ENCODE data around the gene TBCK.

Gene TBCK

DNA sequence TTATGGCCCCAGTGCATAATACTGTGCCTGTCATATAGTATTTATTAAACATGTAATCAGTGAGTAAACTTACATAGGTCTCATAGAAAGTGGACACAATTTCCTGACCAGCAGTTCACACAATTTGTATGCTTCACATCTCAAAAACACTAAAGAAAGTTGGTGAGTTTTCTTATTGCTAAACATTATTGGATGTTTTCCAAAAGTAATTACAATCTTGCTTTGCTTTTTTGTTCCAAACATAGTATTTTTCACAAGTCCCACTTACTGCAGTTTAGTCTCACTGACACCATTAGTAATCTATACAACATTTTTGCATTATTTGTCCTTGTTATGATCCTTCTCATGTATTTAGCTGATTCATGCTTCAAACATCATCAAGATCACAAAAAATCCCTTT lies 132.5 kb downstream of the TBCK start:
- no peak overlapping the region for H3K4me3 ChIP-seq (ENCODE audit: low read length)
- no peak overlapping the region for H3K27ac ChIP-seq (ENCODE audit: low read length)
- H3K4me1 ChIP-seq (ENCODE audit: control insufficient read depth, insufficient read depth, low read length) = no peaks in the 10 kb centered on the region
- DNase-seq (ENCODE audit: low read depth, low spot score) = no peak
- no peaks in the 10 kb centered on the region for H3K36me3 ChIP-seq (ENCODE audit: control insufficient read depth, insufficient read depth, low read length)
- no peaks in the 10 kb centered on the region for H3K27me3 ChIP-seq (ENCODE audit: control insufficient read depth, insufficient read depth, low read length)
- H3K9me3 ChIP-seq (ENCODE audit: control insufficient read depth, insufficient read depth, low read length) = no peaks in the 10 kb centered on the region

DNA sequence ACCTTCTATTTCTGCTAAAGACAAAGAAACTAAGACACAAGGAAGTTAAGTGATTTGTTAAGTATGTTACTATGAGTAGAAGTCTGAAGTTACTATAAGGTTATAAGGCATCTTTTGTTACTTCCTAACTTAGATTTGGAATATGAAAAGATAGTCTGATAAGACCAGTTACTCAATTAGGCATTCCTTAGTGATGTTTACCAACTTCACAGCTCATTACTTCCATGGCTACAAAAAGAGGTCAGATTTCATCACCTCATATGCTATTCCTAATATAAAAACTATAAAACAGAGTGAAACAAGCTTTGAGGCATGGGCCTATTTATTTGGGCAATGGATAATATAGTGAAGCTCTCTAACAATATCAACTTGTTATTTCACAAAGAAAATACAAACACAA lies 143.1 kb downstream of the TBCK start:
- no peak for DNase-seq (ENCODE audit: low read depth, low spot score)
- H3K9me3 ChIP-seq (ENCODE audit: control insufficient read depth, insufficient read depth, low read length) = no peaks in the 10 kb centered on the region
- no peaks in the 10 kb centered on the region for H3K4me1 ChIP-seq (ENCODE audit: control insufficient read depth, insufficient read depth, low read length)
- H3K27ac ChIP-seq (ENCODE audit: low read length) = no peak overlapping the region
- H3K4me3 ChIP-seq (ENCODE audit: low read length) = no peak overlapping the region
- no peaks in the 10 kb centered on the region for H3K27me3 ChIP-seq (ENCODE audit: control insufficient read depth, insufficient read depth, low read length)
- H3K36me3 ChIP-seq (ENCODE audit: control insufficient read depth, insufficient read depth, low read length) = no peaks in the 10 kb centered on the region

- Histone ChIP-seq H3K27me3 (ENCODE audit: control insufficient read depth, insufficient read depth, low read length) (no peaks in the 10 kb centered on the region), H3K27ac (ENCODE audit: low read length) (no peak overlapping the region), H3K9me3 (ENCODE audit: control insufficient read depth, insufficient read depth, low read length) (no peaks in the 10 kb centered on the region), H3K36me3 (ENCODE audit: control insufficient read depth, insufficient read depth, low read length) (no peaks in the 10 kb centered on the region), H3K4me1 (ENCODE audit: control insufficient read depth, insufficient read depth, low read length) (no peaks in the 10 kb centered on the region), H3K4me3 (ENCODE audit: low read length) (no peak overlapping the region)
- WGBS (ENCODE audit: insufficient coverage, insufficient read length) = no CpG with 5 or more reads among the region's 1 CpG
- DNase-seq (ENCODE audit: low read depth, low spot score) = no peak
Observed at GRCh38 chr4:106165351-106166010, 150.5 kb downstream of the TBCK start.

DNA sequence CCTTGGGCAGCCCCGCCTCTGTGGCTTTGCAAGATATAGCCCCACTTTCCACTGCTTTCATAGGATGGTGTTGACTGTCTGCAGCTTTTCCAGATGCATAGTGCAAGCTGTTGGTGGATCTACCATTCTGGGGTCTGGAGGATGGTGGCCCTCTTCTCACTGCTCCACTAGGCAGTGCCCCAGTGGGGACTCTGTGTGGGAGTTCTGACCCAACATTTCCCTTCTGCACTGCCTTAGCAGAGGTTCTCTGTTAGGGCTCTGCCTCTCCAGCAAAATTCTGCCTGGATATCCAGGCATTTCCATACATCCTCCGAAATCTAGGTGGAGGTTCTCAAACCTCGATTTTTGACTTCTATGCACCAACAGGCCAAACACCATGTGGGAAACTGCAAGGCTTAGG lies 153.7 kb downstream of the TBCK start:
- no CpG with 5 or more reads among the region's 3 CpGs for WGBS (ENCODE audit: insufficient coverage, insufficient read length)
- H3K4me1 ChIP-seq (ENCODE audit: control insufficient read depth, insufficient read depth, low read length) = no peaks in the 10 kb centered on the region
- no peak for DNase-seq (ENCODE audit: low read depth, low spot score)
- no peaks in the 10 kb centered on the region for H3K36me3 ChIP-seq (ENCODE audit: control insufficient read depth, insufficient read depth, low read length)
- H3K27ac ChIP-seq (ENCODE audit: low read length) = no peak overlapping the region
- no peaks in the 10 kb centered on the region for H3K27me3 ChIP-seq (ENCODE audit: control insufficient read depth, insufficient read depth, low read length)
- H3K4me3 ChIP-seq (ENCODE audit: low read length) = no peak overlapping the region
- no peaks in the 10 kb centered on the region for H3K9me3 ChIP-seq (ENCODE audit: control insufficient read depth, insufficient read depth, low read length)

DNA sequence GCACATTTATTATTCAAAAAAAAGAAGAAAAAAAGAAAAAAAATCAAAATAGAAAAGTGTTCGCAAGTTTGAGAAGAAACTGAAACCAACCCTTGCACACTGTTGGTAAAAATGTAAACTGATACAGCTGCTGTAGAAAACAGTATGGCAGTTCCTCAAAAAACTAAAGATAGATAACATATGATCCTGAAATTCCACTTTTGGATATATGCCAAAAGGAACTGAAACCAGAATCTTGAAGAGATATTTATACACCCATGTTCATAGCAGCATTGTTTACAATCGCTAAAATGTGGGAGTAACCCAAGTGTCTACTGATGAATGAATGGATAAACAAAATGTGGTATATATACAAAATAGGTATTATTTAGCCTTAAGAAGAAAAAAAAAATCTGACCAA lies 155.4 kb downstream of the TBCK start:
- H3K27ac ChIP-seq (ENCODE audit: low read length) = no peak overlapping the region
- H3K27me3 ChIP-seq (ENCODE audit: control insufficient read depth, insufficient read depth, low read length) = no peaks in the 10 kb centered on the region
- H3K4me3 ChIP-seq (ENCODE audit: low read length) = no peak overlapping the region
- no peak for DNase-seq (ENCODE audit: low read depth, low spot score)
- no peaks in the 10 kb centered on the region for H3K4me1 ChIP-seq (ENCODE audit: control insufficient read depth, insufficient read depth, low read length)
- no CpG with 5 or more reads among the region's 2 CpGs for WGBS (ENCODE audit: insufficient coverage, insufficient read length)
- H3K36me3 ChIP-seq (ENCODE audit: control insufficient read depth, insufficient read depth, low read length) = no peaks in the 10 kb centered on the region
- H3K9me3 ChIP-seq (ENCODE audit: control insufficient read depth, insufficient read depth, low read length) = no peaks in the 10 kb centered on the region

- no peaks in the 10 kb centered on the region for H3K9me3 ChIP-seq (ENCODE audit: control insufficient read depth, insufficient read depth, low read length)
- H3K27me3 ChIP-seq (ENCODE audit: control insufficient read depth, insufficient read depth, low read length) = no peaks in the 10 kb centered on the region
- DNase-seq (ENCODE audit: low read depth, low spot score) = no peak
- no peak overlapping the region for H3K4me3 ChIP-seq (ENCODE audit: low read length)
- no peak overlapping the region for H3K27ac ChIP-seq (ENCODE audit: low read length)
- no peaks in the 10 kb centered on the region for H3K4me1 ChIP-seq (ENCODE audit: control insufficient read depth, insufficient read depth, low read length)
- H3K36me3 ChIP-seq (ENCODE audit: control insufficient read depth, insufficient read depth, low read length) = no peaks in the 10 kb centered on the region
- WGBS (ENCODE audit: insufficient coverage, insufficient read length) = no CpG with 5 or more reads among the region's 2 CpGs
Observed at GRCh38 chr4:106149911-106150310, 166.1 kb downstream of the TBCK start.

GRCh38 chr4:106149026-106149425 lies 167.0 kb downstream of the TBCK start:
- H3K27ac ChIP-seq (ENCODE audit: low read length) = no peak overlapping the region
- H3K36me3 ChIP-seq (ENCODE audit: control insufficient read depth, insufficient read depth, low read length) = no peaks in the 10 kb centered on the region
- H3K27me3 ChIP-seq (ENCODE audit: control insufficient read depth, insufficient read depth, low read length) = no peaks in the 10 kb centered on the region
- no peak overlapping the region for H3K4me3 ChIP-seq (ENCODE audit: low read length)
- DNase-seq (ENCODE audit: low read depth, low spot score) = no peak
- H3K9me3 ChIP-seq (ENCODE audit: control insufficient read depth, insufficient read depth, low read length) = no peaks in the 10 kb centered on the region
- no peaks in the 10 kb centered on the region for H3K4me1 ChIP-seq (ENCODE audit: control insufficient read depth, insufficient read depth, low read length)
- no CpG with 5 or more reads among the region's 1 CpG for WGBS (ENCODE audit: insufficient coverage, insufficient read length)

GRCh38 chr4:106142616-106143127 lies 173.3 kb downstream of the TBCK start:
- no peaks in the 10 kb centered on the region for H3K9me3 ChIP-seq (ENCODE audit: control insufficient read depth, insufficient read depth, low read length)
- WGBS (ENCODE audit: insufficient coverage, insufficient read length) = 100% methylated on average over 1 of the region's 3 CpGs
- no peak for DNase-seq (ENCODE audit: low read depth, low spot score)
- no peak overlapping the region for H3K4me3 ChIP-seq (ENCODE audit: low read length)
- no peaks in the 10 kb centered on the region for H3K4me1 ChIP-seq (ENCODE audit: control insufficient read depth, insufficient read depth, low read length)
- no peaks in the 10 kb centered on the region for H3K27me3 ChIP-seq (ENCODE audit: control insufficient read depth, insufficient read depth, low read length)
- H3K27ac ChIP-seq (ENCODE audit: low read length) = no peak overlapping the region
- no peaks in the 10 kb centered on the region for H3K36me3 ChIP-seq (ENCODE audit: control insufficient read depth, insufficient read depth, low read length)

DNA sequence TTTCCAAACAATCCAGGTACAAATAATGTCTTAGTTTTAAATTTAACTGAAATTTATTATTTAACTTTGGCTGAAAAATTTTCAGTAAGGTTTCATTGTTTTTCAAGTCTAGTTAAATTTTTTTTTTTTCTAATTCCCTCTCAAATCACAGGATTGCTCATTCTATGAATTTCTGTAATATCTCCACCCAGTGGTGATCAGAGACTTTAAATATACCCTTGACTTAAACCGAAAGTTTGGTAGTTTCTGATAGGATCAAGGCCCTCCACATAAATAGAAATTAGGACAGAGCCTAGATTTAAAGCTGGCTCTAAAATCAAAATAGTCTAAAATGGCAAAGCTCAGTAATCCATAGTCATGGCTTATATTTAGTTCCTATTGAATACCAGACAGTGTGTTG lies 175.4 kb downstream of the TBCK start:
- DNase-seq (ENCODE audit: low read depth, low spot score) = no peak
- no peaks in the 10 kb centered on the region for H3K9me3 ChIP-seq (ENCODE audit: control insufficient read depth, insufficient read depth, low read length)
- no peak overlapping the region for H3K4me3 ChIP-seq (ENCODE audit: low read length)
- H3K4me1 ChIP-seq (ENCODE audit: control insufficient read depth, insufficient read depth, low read length) = no peaks in the 10 kb centered on the region
- no peaks in the 10 kb centered on the region for H3K36me3 ChIP-seq (ENCODE audit: control insufficient read depth, insufficient read depth, low read length)
- no peak overlapping the region for H3K27ac ChIP-seq (ENCODE audit: low read length)
- no CpG with 5 or more reads among the region's 1 CpG for WGBS (ENCODE audit: insufficient coverage, insufficient read length)
- H3K27me3 ChIP-seq (ENCODE audit: control insufficient read depth, insufficient read depth, low read length) = no peaks in the 10 kb centered on the region

DNA sequence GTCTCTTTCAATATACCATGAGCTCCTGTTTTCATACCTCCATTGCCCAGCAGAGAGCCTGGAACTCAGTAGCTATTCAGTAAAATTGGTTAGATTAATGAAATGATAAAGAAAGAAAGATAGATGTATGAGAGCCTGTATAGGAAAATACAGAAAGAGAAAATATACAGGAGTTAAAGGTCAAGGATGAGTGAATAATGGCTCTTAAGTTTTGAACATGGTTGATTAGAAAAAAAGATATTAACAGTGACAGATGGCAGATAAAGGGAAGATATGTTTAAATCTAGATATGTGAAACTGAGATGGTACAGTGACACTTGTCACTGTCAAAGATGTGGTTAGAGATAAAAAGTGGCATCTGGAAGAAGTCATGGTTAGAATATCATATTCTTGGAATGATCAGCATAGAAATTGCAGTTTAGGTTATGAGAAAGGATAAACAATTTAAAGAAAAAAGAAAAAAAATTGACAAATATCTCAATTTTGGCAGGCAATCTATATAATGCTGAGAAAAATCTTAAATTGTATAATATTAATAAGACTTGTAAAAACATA lies 179.2 kb downstream of the TBCK start:
- Histone ChIP-seq H3K9me3 (ENCODE audit: control insufficient read depth, insufficient read depth, low read length) (no peaks in the 10 kb centered on the region), H3K27me3 (ENCODE audit: control insufficient read depth, insufficient read depth, low read length) (no peaks in the 10 kb centered on the region), H3K4me3 (ENCODE audit: low read length) (no peak overlapping the region), H3K4me1 (ENCODE audit: control insufficient read depth, insufficient read depth, low read length) (no peaks in the 10 kb centered on the region), H3K27ac (ENCODE audit: low read length) (no peak overlapping the region), H3K36me3 (ENCODE audit: control insufficient read depth, insufficient read depth, low read length) (no peaks in the 10 kb centered on the region; the same call in 1 of the 2 replicates)
- DNase-seq (ENCODE audit: low read depth, low spot score) = no peak

GRCh38 chr4:106132045-106132444 lies 184.0 kb downstream of the TBCK start:
- DNase-seq (ENCODE audit: low read depth, low spot score) = no peak
- H3K4me1 ChIP-seq (ENCODE audit: control insufficient read depth, insufficient read depth, low read length) = no peaks in the 10 kb centered on the region
- H3K36me3 ChIP-seq (ENCODE audit: control insufficient read depth, insufficient read depth, low read length) = no peaks in the 10 kb centered on the region; the same call in 1 of the 2 replicates
- H3K27ac ChIP-seq (ENCODE audit: low read length) = no peak overlapping the region
- H3K9me3 ChIP-seq (ENCODE audit: control insufficient read depth, insufficient read depth, low read length) = no peaks in the 10 kb centered on the region
- H3K4me3 ChIP-seq (ENCODE audit: low read length) = no peak overlapping the region
- no peaks in the 10 kb centered on the region for H3K27me3 ChIP-seq (ENCODE audit: control insufficient read depth, insufficient read depth, low read length)
